Heart right ventricle (tissue), 16 donors: ENCODE results near the gene IFI30. TPM values are rescaled to one million over a fixed set of nuclear protein-coding genes. Genes with fewer than 3 reads are reported as not detected.

ENCODE experiments used
- ATAC-seq, 8 donors: fragments of 200-7000 bp; cut with Tn5 transposase; one replicate each; pipeline ENCODE4 v1.9.1; 2020; ENCODE audit warnings: mild to moderate bottlenecking in 8 of 8, moderate library complexity in 8 of 8, moderate number of reproducible peaks in 1 of 8
- DNase-seq, 2 donors: peaks; one replicate each; pipeline ENCODE4 v3.0.0-alpha.2; 2020
- H3K27ac ChIP-seq, 10 donors: fragments of 200-600 bp; sonication (generic) in 2 of 10; one replicate each; pipeline versions ENCODE4 v1.5.0 to v1.8.0; 2020 to 2022; ENCODE audit warnings: mild to moderate bottlenecking in 3 of 10
- H3K27me3 ChIP-seq, 7 donors: fragments of 200-600 bp; one replicate each; pipeline ENCODE4 v1.8.0; 2021 to 2022; ENCODE audit warnings: mild to moderate bottlenecking in 2 of 7
- H3K36me3 ChIP-seq, 9 donors: fragments of 200-600 bp; sonication (generic) in 1 of 9; one replicate each; pipeline versions ENCODE4 v1.5.0 to v1.8.0; 2020 to 2022; ENCODE audit warnings: mild to moderate bottlenecking in 2 of 9
- H3K4me1 ChIP-seq, 9 donors: fragments of 200-600 bp; sonication (generic) in 1 of 9; one replicate each; pipeline versions ENCODE4 v1.5.0 to v1.8.0; 2020 to 2022; ENCODE audit warnings: mild to moderate bottlenecking in 4 of 9
- H3K4me3 ChIP-seq, 10 donors: fragments of 200-600 bp; sonication (generic) in 2 of 10; one replicate each; pipeline versions ENCODE4 v1.5.0 to v1.8.0; 2020 to 2022; ENCODE audit warnings: mild to moderate bottlenecking in 7 of 10, moderate library complexity in 2 of 10
- H3K9me3 ChIP-seq, 11 donors: fragments of 200-600 bp in 10 of 11; sonication (generic) in 2 of 11; one replicate each; pipeline versions ENCODE4 v1.5.0 to v1.8.0; 2013 to 2022; ENCODE audit warnings: mild to moderate bottlenecking in 2 of 11, control low read depth in 1 of 11, moderate library complexity in 1 of 11
- CTCF ChIP-seq, 9 donors: fragments of 200-600 bp; sonication (generic) in 2 of 9; IDR thresholded peaks; one replicate each; pipeline versions ENCODE4 v1.5.0 to v1.8.0; 2021 to 2022; ENCODE audit warnings: antibody characterized with exemption in 9 of 9, mild to moderate bottlenecking in 5 of 9, moderate library complexity in 1 of 9
- WGBS, 2 donors: extraction: QIAGEN DNeasy Blood & Tissue Kit; methylation state at CpG; one replicate each; pipeline ENCODE4 v1.1.7; 2013; ENCODE audit warnings: inconsistent platforms in 1 of 2; 5-methylcytosine and 5-hydroxymethylcytosine counted together
- intact Hi-C, 10 donors: fragments of 100-400 bp; cut with DNase I; formaldehyde crosslinking; loops; one replicate each; pipeline versions ENCODE4 v1.11.1 to v1.14.2; 2022
- polyA plus RNA-seq, 2 donors: library from polyadenylated mRNA; stranded (reverse); fragments of 200-250 nt; gene quantifications; one replicate each; pipeline ENCODE4 v1.2.3, GENCODE V29; 2013
- total RNA-seq, 10 donors: library from RNA; stranded (reverse); fragmentation: NEBNext Ultra II Directional in 3 of 10; extraction: Animal tissue kit (Norgen Biotek cat#: 25700) in 3 of 10; gene quantifications; one replicate each; pipeline versions ENCODE4 v1.2.1 to v1.2.4, GENCODE V29; 2021 to 2023
- donor health status: Arrhythmogenic right ventricular cardiomyopathy.
- donor health status: ischemic (EF 13 %, LVEDD 7.1; RV severe dilation, severe dysfunction).
- donor health status: healthy with polysubstance abuse.
- donor health status: DM: no; HTN: yes; CAD: no.
- donor health status: DM: no; HTN: no; CAD: no.
- donor health status: ischemic (EF 25% LVEDD 6.9; RV normal size, moderate dysfunction).
- donor health status: ischemic (EF 25% LVEDD 5.7; RV mildly dilated, moderate dysfunction).
- donor health status: healthy.
- donor health status: DM: yes; HTN: yes; CAD: no.
- donor health status: Ischemic cardiomyopathy.
- donor health status: ischemic (EF 35%, LVEDD 5.7; RV mildly dilated, moderate dysfunction).
- donor health status: nonischemic (EF 11% LVEDD 7.7; RV severe dilation, severe dysfunction).
- donor health status: DM: yes; HTN: yes; CAD: no.
- donor health status: PGD.
- donor health status: ischemic (EF 29% LVEDD 5.4; RV normal size, mild dysfunction).
- donor health status: nonischemic (EF 23%, LVEDD 6.1; RV moderate dilation, normal function).

IFI30 gene
- total and polyA plus RNA-seq, 12 donors: 6.5 to 241 (median 11.9) TPM

GRCh38 chr19:18179957-18180356 is 6.3 kb downstream of the IFI30 start:
- DNase-seq (no peak), ATAC-seq (no peak)
- WGBS, 2 donors: 92% methylated on average over 5 of the region's 5 CpGs
- Histone ChIP-seq H3K27me3 (no peaks in the 10 kb centered on the region), H3K4me3 (no peak overlapping the region), H3K9me3 (no peaks in the 10 kb centered on the region), H3K4me1 (peaks cover 0 to 55% (median 0%) of the 10 kb centered on the region in 9 donors), H3K27ac (peak overlapping the region in 1 of 10 donors; percentile 85), H3K36me3 (peaks cover 0 to 42% (median 0%) of the 10 kb centered on the region in 9 donors)
- TF ChIP-seq CTCF (IDR thresholded peaks at IDR 0.05): no peak
- intact Hi-C loops: no loop called here

- Histone ChIP-seq H3K27me3 (no peaks in the 10 kb centered on the region), H3K4me1 (peaks cover 0 to 21% (median 0%) of the 10 kb centered on the region in 9 donors), H3K27ac (no peak overlapping the region), H3K36me3 (peaks cover 0 to 6% (median 0%) of the 10 kb centered on the region in 9 donors), H3K9me3 (no peaks in the 10 kb centered on the region), H3K4me3 (no peak overlapping the region)
- DNase-seq (no peak), ATAC-seq (no peak)
- intact Hi-C loops: no loop called here
- TF ChIP-seq CTCF (IDR thresholded peaks at IDR 0.05): no peak
Measured at GRCh38 chr19:18183529-18183928, 9.9 kb downstream of the IFI30 start.

GRCh38 chr19:18185538-18185937 is 11.9 kb downstream of the IFI30 start:
- DNase-seq: no peak
- H3K9me3 ChIP-seq: no peaks in the 10 kb centered on the region
- intact Hi-C loops: no loop called here

GRCh38 chr19:18190278-18190677 is 16.7 kb downstream of the IFI30 start:
- DNase-seq: no peak
- no peaks in the 10 kb centered on the region for H3K9me3 ChIP-seq
- no peak overlapping the region for H3K27ac ChIP-seq
- H3K4me3 ChIP-seq: no peak overlapping the region
- no peaks in the 10 kb centered on the region for H3K27me3 ChIP-seq
- intact Hi-C loops: loop anchor here in 4 of 10 donors (5.0 to 10.0 kb wide), 3 partner anchors 62 to 617 kb away; partner anchors contain the start of gene LSM4 (in 1 of the 4)
- TF ChIP-seq CTCF (IDR thresholded peaks at IDR 0.05): no peak
- 94% methylated on average over 4 of the region's 4 CpGs for WGBS, 2 donors
- no peak for ATAC-seq
- H3K4me1 ChIP-seq: peaks cover 8 to 34% (median 19%) of the 10 kb centered on the region in 9 donors
- H3K36me3 ChIP-seq: peaks cover 0 to 5% (median 0%) of the 10 kb centered on the region in 9 donors

More at GRCh38 chr19:18185538-18185937, 11.9 kb downstream of the IFI30 start:
- peaks cover 0 to 7% (median 0%) of the 10 kb centered on the region in 9 donors for H3K4me1 ChIP-seq
- no peak for ATAC-seq
- WGBS, 2 donors: 63 to 67% methylated on average over 6 of the region's 6 CpGs
- no peak overlapping the region for H3K4me3 ChIP-seq
- H3K27me3 ChIP-seq: no peaks in the 10 kb centered on the region
- TF ChIP-seq CTCF (IDR thresholded peaks at IDR 0.05): no peak
- H3K36me3 ChIP-seq: no peaks in the 10 kb centered on the region
- H3K27ac ChIP-seq: no peak overlapping the region
